WI38 (cell line): ENCODE results near the gene BUB1B.

Experiments
- H3K4me3 ChIP-seq: 2 replicates; pipeline ENCODE4 v1.5.1; 2011; ENCODE audit warnings: low read depth, mild to moderate bottlenecking, control low read depth, low read length
- CTCF ChIP-seq: IDR thresholded peaks from 2 replicates; pipeline ENCODE4 v1.5.1; 2012; ENCODE audit warnings: low read depth, mild to moderate bottlenecking, control low read depth, low read length

Gene BUB1B

GRCh38 chr15:40217166-40217824 lies 56.4 kb downstream of the BUB1B start:
- no peak overlapping the region for H3K4me3 ChIP-seq
- peak; percentile 67 for TF ChIP-seq CTCF

- TF ChIP-seq CTCF = no peak
- no peak overlapping the region for H3K4me3 ChIP-seq
Observed at GRCh38 chr15:40219801-40220200, 58.9 kb downstream of the BUB1B start.

GRCh38 chr15:40222131-40222530 lies 61.3 kb downstream of the BUB1B start:
- no peak for TF ChIP-seq CTCF

GRCh38 chr15:40226736-40227135 lies 65.9 kb downstream of the BUB1B start:
- no peak for TF ChIP-seq CTCF
- no peak overlapping the region for H3K4me3 ChIP-seq

More at GRCh38 chr15:40222131-40222530, 61.3 kb downstream of the BUB1B start:
- no peak overlapping the region for H3K4me3 ChIP-seq

- no peak overlapping the region for H3K4me3 ChIP-seq
- no peak for TF ChIP-seq CTCF
Observed at GRCh38 chr15:40229316-40229715, 68.4 kb downstream of the BUB1B start.

GRCh38 chr15:40229956-40230355 lies 69.1 kb downstream of the BUB1B start:
- no peak overlapping the region for H3K4me3 ChIP-seq
- no peak for TF ChIP-seq CTCF

GRCh38 chr15:40232625-40233070 lies 71.8 kb downstream of the BUB1B start:
- no peak for TF ChIP-seq CTCF

More at GRCh38 chr15:40232625-40233070, 71.8 kb downstream of the BUB1B start:
- H3K4me3 ChIP-seq = no peak overlapping the region
